ENCODE data around the gene H2BW2.
"Not testable (repeated sequence)": the region's sequence is repeated elsewhere in the genome, so short reads cannot be mapped to it uniquely, and the experiment has no call there.

The H2BW2 gene

DNA sequence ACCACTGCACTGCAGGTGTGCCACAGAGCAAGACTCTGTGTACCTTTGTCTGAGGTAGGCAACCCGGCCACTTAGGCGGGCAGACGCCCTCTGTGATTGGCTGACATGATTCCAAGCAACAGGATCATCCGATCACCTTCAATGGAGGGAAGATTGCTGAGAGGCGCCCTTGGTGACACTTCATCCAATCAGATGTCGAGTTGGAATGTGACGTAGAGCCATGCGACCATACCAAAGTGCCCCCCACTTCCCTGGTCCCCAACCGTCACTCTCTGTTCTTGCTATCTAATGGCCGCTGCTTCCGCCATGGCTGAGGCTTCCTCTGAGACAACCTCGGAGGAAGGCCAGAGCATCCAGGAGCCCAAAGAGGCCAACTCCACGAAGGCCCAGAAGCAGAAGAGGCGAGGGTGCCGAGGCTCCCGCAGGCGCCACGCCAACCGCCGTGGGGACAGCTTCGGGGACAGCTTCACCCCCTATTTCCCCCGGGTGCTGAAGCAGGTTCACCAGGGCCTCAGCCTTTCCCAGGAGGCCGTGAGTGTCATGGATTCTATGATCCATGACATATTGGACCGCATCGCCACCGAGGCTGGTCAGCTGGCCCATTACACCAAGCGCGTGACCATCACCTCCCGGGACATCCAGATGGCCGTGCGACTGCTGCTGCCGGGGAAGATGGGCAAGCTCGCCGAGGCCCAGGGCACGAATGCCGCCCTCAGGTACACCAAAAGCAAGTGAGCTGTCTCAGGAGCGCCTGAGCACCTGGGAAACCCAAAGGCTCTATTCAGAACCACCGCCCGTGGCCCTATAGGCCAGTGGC is at the start of gene H2BW2:
H2BW2 (plus strand) TSS at position 268 of the 817 bp plus-strand sequence; CDS start at position 307, 39 bp downstream.
- no peak for DNase-seq

DNA sequence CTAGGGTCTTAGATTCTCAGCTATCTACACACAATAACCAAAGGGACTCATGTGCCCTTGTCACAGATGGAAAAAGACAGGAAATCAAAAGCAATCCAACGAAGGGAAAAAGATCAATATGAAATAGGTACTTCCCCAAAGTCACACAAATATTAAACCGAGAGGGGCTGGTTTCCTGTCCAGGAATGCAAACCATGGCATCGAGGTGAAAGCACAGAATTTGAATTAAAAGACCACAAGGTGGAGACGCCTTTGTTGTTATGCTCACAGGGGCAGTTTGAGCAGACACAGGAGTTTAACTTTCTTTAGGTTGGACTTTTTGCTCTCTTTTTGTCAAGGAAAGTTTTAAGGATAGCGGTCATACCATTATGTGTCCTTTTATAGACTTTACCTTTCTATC is 40.5 kb upstream of the H2BW2 start:
- no peak for DNase-seq

DNA sequence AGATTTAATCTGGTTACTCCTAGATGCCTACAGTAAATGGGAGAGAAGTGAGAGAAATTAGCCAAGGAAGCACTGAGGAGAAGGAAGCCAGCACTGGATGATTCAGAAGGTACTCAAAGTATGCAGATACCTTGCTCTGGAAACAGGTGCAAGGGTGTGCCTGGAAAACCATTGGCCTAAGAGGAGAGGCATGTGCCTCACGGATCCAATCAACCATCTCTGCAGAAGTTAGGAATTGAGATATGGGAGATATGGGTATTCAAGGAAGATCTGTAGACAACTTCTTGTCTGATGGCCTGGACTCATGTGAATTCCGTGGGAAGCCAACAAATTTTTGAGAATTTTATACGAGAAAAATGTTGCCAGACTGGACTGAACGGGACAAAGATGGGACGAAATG is 30.9 kb upstream of the H2BW2 start:
- no peak for DNase-seq

DNA sequence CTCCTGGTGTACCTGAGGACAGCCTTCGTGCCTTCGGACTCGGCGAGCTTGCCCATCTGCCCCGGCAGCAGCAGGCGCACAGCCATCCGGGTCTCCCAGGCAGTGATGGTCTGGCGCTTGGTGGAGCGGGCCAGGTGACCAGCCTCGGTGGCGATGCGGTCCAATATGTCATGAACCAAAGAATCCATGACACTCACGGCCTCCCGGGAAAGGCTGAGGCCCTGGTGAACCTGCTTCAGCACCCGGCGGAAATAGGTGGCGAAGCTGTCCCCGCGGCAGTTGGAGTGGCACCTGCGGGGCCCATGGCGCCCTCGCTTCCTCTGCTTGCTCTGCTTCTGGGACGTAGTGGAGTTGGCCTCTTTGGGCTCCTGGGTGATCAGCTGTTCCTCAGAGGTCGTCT is 26.6 kb upstream of the H2BW2 start:
- DNase-seq = no peak

DNA sequence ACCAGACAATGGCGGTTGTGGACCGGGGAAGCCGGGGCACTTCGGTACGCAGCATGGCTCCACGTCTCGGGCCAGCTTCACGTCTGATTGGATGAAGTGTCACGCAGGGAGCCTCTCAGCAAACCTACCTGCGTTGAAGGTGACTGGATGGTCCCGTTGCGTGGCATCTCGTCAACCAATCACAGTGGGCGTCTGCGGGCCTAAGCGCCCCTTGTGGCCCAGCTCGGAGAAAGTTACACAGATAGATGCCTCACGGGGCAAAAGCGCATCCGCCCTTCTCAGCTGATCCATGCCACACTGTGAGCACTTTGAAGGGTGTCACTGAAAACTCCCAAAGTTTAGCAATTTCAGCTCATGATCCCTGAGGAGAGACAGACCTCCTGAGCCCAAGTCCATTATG is 26.1 kb upstream of the H2BW2 start, which contains the start of gene H2BW1:
H2BW1 (minus strand) TSS at position 103 of the 400 bp plus-strand sequence. CDS start 132 bp downstream, outside the sequence.
- no peak for DNase-seq

DNA sequence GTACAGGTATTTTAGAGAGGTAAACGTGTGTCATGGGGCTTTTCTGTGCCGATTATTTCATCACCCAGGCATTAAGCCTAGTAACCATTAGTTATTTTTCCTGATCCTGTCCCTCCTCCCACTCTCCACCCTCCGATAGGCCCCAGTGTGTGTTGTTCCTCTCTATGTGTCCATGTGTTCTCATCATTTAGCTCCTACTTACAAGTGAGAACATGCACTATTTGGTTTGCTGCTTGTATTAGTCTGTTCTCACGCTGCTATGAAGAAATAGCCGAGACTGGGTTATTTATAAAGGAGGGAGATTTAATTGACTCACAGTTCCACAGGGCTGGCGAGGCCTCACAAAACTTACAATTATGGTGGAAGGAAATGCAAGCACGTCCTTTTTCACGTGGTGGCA is 24.2 kb upstream of the H2BW2 start:
- not testable (repeated sequence) for DNase-seq

DNA sequence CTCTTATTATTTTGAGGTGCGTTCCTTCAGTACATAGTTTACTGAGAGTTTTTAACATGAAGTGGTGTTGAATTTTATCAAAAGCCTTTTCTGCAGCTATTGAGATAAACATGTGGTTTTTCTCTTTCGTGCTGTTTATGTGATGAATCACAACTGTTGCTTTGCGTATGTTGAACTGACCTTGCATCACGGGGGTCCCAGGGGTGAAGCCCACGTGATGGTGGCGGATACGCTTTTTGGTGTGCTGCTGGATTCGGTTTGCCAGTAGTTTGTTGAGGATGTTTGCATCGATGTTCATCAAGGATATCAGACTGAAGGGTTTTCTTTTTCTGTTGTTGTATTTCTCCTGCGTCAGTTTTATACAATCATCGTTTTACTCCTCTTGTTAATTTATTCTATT is 21.6 kb upstream of the H2BW2 start:
- DNase-seq = no peak

DNA sequence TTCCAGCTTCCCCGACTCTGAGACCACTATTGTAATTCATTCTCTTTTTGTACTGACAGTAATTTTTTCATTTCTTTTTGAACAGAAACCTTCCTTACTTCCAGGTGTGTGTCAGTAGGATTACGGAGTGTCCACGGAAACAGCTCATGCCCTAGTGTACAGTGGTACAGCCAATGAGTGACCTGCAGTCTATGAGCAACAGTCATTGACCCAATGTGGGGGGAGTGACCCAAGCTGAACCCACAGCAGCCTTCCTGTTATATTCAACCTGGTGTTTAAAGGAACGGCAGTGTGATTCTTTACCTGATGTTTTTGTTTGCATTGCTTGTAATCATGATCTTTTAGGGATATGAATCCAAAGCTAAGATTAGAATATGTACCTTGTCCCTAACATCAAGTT is 1.2 kb downstream of the H2BW2 start:
- DNase-seq = no peak

DNA sequence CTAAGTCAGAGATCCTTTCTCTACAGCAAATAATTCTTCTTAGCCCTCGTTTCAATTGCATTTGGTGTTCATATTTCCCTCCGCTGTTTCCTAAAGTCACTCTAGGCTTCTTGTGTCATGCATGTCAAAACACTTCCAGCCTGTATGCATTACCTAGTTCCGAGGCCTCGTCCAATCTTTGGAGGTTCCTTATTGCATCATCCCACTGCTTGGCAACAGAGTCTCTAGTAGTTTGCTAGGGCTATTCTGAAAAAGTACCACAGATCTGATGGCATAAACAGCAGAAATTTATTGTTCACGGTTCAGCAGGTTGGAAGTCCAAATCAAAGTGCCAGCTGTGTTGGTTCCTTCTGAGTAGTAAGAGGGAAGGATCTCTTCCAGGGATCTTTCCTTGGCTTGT is 5.9 kb downstream of the H2BW2 start:
- DNase-seq = no peak

DNA sequence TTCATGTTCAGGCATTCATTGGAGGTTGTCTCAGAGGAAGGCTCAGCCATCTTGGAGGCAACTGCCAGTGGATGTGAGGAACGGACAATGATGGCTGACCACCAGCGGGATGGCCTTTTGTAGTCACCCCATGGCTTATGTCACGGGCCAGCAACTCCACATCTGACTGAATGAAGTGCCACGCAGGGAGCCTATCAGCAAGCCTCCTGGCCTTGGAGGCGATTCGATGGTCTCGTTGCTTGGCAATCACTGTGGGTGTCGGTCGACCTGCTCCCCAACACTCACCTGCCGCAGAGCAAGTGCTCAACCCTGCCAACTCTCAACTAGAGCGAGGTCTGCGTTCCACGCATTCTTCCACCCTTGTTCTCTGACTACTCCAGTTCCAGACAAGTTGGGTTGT is 7.4 kb downstream of the H2BW2 start:
- no peak for DNase-seq

DNA sequence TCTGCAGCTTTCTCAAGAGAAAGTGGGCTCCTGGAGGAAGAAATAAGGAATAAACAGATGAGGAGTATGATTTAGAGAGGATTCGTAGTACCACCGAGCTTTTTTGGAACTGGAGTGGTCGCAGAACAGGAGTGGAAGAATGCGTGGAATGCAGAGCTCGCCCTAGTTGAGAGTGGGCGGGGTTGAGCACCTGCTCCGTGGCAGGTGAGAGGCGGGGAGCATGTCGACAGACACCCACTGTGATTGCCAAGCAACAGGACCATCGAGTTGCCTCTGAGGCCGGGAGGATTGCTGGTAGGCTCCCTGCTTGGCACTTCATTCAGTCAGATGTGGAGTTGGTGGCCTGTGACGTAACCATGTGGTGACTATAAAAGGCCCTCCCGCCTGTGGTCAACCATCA is 15.2 kb downstream of the H2BW2 start:
- not testable (repeated sequence) for DNase-seq

DNA sequence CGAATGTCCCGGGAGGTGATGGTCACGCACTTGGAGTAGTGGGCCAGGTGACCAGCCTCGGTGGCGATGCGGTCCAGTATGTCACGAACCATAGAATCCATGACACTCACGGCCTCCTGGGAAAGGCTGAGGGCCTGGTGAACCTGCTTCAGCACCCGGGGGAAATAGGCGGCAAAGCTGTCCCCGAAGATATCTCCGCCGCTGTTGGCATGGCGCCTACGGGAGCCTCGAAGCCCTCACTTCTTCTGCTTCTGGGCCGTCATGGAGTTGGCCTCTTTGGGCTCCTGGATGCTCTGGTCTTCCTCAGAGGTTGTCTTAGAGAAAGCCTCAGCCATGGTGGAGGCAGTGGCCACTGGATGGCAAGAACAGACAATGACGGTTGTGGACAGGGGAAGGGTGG is 22.9 kb downstream of the H2BW2 start:
- not testable (repeated sequence) for DNase-seq

DNA sequence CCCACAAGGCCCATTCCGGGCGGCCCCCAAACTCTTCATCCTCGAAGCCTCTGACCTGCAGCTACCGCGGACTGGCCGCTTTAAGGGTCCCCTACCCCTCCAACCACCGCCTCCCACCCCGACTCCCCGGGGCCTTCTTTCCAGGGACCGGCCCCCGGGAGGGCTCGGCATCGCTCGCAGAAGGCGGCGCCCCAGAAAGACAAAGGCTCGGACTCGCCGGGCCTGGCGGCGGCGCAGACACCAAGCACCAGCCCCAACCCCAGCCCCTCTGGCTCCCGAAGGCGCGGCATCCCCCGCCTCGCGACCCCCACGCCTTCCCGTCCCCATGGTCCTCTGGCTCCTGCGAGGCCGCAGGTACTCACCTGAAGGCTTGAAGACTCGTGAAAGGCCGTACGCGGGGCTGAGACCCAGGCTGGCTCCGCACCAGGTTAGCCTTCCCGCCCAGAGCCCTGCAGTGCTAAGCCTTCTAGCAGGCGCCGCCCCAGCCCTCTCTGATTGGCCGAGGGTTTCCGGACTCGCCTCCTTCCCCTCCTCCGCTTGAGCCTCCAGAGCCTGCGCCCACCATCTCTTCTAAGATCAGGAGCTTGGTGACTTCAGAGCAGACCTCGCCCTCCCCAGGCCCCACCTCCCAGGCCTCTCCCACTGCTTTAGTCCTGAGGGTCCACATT is 36.2 kb downstream of the H2BW2 start, which contains the start of gene TMSB15C:
TMSB15C (minus strand) TSS at position 459 of the 668 bp plus-strand sequence.
- not testable (repeated sequence) for DNase-seq

DNA sequence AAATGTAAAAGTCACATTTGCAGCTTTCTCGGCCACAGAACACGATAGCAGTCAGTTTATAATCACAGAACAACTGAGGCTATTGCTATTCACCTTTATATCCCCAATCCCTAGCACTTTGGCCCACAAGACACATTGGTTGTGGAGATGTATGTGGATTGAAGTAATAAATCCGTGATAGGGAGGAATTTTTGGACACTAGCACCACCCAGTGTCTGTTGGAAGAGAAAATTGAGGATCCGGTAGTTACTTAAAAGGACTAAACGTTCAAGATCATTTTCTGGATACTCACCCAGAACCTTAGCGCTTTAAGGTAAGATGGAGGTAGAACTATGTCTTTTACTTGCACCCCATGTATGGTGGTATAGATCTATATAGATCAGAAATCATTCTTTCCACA is 38.1 kb downstream of the H2BW2 start:
- DNase-seq = not testable (repeated sequence)

DNA sequence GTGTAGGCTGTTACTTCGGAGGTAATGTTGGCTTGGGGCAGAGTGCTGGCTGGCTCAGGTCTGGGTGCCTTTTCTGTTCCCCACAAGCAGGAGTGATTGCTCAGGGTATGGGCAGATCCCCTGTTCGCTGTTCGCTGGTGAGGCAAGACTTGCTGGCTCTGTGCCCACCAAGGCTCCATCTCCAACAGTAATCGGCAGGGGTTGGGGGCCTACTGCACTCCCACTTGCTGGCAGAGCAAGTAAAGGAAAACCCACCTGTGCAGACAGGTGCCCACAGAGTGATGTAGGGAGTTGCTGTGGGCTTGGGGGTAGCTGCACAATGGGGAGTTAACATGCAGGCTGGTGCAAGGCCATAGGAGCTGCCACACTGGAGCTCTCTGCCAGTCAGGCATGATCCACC is 44.3 kb downstream of the H2BW2 start:
- DNase-seq = no peak

DNA sequence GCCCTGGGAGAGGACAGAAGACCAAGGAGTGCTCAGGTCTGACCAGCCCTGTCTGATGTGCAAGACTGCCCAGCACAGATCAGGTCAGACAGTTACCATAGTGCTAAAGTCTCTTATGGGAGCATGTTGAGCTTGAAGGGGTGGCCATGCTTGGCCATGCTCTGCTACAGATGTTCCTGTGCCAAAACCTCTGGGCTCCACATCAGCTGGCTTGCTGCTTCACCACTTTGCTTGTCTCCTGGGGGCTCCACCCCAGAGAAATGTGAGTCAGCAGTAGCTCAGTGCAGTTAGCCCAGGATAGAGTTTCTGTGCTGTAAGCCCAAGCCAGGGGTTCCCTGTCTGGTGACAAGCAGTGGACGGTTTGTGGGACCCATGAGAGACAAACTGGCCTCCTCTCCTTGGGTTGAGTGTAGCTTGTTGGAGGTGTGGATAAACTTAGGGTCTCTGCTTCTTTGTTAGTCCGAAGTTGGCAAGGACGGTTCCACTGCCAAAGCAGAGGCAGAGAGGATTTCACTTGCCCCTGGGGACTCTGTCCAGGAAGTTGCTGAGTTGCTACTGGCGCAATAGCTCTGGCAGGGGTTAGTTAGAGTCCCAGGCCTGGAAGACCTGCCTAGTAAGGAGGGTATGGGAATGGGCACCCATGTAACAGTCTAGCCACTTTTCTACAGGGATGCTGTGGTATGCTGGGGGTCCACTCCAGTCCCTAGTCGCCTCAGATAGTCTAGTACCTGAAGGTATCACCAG is 45.0 kb downstream of the H2BW2 start:
- no peak for DNase-seq

DNA sequence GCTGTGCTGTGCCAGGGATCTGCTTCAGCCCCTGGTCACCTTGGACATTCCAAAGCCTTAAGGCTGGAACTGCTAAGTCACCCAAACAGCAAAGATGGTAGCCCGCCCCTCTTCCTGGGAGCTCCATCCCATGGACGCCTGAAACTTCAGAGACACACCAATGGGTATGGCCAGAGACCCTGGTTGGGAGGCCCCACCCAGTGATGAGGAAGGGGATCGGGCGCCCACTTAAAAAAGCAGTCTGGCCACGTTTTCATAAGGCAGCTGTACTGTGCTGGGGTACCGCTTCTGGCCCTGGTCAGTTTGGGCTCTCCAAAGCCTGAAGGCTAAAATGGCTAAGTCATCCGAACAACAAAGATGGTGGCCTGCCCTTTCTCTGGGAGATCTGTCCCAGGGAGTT is 45.7 kb downstream of the H2BW2 start:
- no peak for DNase-seq

DNA sequence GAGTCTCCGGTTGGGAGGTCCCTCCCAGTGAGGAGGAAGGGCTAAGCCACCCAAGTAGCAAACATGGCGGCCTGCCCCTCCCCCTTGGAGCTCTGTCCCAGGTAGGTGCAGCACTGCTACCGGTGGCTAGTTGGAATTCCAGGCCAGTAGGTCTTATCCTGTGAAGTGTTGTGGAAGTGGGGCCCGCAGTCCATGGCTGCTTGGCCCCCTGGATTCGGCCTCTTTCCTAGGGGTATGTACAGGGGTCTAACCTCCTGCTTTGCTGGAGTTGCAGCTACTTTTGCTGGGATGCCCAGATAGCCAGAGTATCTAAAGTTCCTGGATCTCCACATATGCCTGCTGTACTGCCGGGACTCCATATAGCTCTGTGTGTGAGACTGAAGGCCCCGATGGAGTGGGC is 46.2 kb downstream of the H2BW2 start:
- DNase-seq = no peak
